K562 (cell line): ENCODE results near the gene FOXN3. TPM values are rescaled to one million over a fixed set of nuclear protein-coding genes. Genes with fewer than 3 reads are reported as not detected.

Experiments used
- ATAC-seq: fragments of 200-7000 bp; cut with Tn5 transposase; 3 replicates; pipeline ENCODE4 v1.9.1; 2020; ENCODE audit warnings: moderate library complexity
- BruUV-seq: library from RNA; stranded (reverse); fragments of 400-500 nt; replicated peaks from 2 replicates; lab custom pipeline; 2021; lab: Mats Ljungman, UMichigan
- CTCF ChIA-PET: fragments of 300-600 bp; formaldehyde crosslinking; extraction: SDS; loops from one replicate; lab custom pipeline; 2021; ENCODE audit warnings: low intra/inter-chr PET ratio; lab: Yijun Ruan, JAX
- POLR2A ChIA-PET: fragments of 300-600, 350-650 bp; sonication (Branson Sonifier 250); formaldehyde crosslinking; extraction: SDS; loops from one replicate; lab custom pipeline; 2021; ENCODE audit warnings: antibody characterized with exemption, inconsistent platforms; lab: Yijun Ruan, JAX
- DNase-seq, 4 experiments: peaks; one replicate each; pipeline versions ENCODE4 v3.0.0 to v3.0.0-alpha.2; 2011 to 2018; ENCODE audit warnings: low spot score in 3 of 4, mixed read lengths in 3 of 4; ENCODE audit errors: extremely low read depth in 1 of 4
- FAIRE-seq: peaks from 2 replicates; lab custom pipeline; 2011; peaks lifted over from hg19 to GRCh38; lab: Jason Lieb, UNC
- H2AFZ ChIP-seq: 2 replicates; pipeline ENCODE4 v1.6.0; 2011; ENCODE audit warnings: low read depth, low read length, control low read depth, inconsistent platforms
- H3K27ac ChIP-seq: fragments of 200-600 bp; 3 replicates; pipeline ENCODE4 v1.8.0; 2011; ENCODE audit warnings: low read depth, mild to moderate bottlenecking, control low read depth, inconsistent platforms, low read length, moderate library complexity, mixed read lengths; ENCODE audit errors: extremely low read depth
- H3K27me3 ChIP-seq, 2 experiments: fragments of 300-600 bp in 1 of 2; 2 replicates in 1 of 2; 3 replicates in 1 of 2; pipeline versions ENCODE4 v1.6.0 to v1.8.0; 2011; ENCODE audit warnings: inconsistent platforms in 2 of 2, low read length in 2 of 2, mild to moderate bottlenecking in 1 of 2, mixed read lengths in 1 of 2, moderate library complexity in 1 of 2; ENCODE audit not compliant: control insufficient read depth in 2 of 2, insufficient read depth in 2 of 2
- H3K36me3 ChIP-seq: fragments of 300-600 bp; 3 replicates; pipeline ENCODE4 v1.8.0; 2011; ENCODE audit warnings: mild to moderate bottlenecking, low read length, inconsistent platforms; ENCODE audit not compliant: control insufficient read depth, insufficient read depth
- H3K4me1 ChIP-seq, 2 experiments: fragments of 200-600 bp in 1 of 2; replicated peaks in 1 of 2; 2 replicates in 1 of 2; 3 replicates in 1 of 2; pipeline versions ENCODE4 v1.5.1 to v1.8.0; 2011; ENCODE audit warnings: inconsistent platforms in 2 of 2, low read length in 2 of 2, mild to moderate bottlenecking in 1 of 2, mixed read lengths in 1 of 2, moderate library complexity in 1 of 2; ENCODE audit not compliant: control insufficient read depth in 2 of 2, insufficient read depth in 2 of 2
- H3K4me2 ChIP-seq: 2 replicates; pipeline ENCODE4 v1.6.1; 2011; ENCODE audit warnings: low read length, control low read depth, inconsistent platforms, mixed read lengths; ENCODE audit not compliant: insufficient read depth
- H3K4me3 ChIP-seq: fragments of 200-600 bp; sonication (generic), shearing (Covaris generic); 2 replicates; pipeline ENCODE4 v1.5.1; 2016; ENCODE audit warnings: control low read depth, inconsistent platforms
- H3K79me2 ChIP-seq: fragments of 200-600 bp; 3 replicates; pipeline ENCODE4 v1.8.0; 2011; ENCODE audit warnings: low read length, inconsistent platforms; ENCODE audit not compliant: control insufficient read depth, insufficient read depth
- H3K9ac ChIP-seq, 2 experiments: 2 replicates each; pipeline versions ENCODE4 v1.6.0 to v1.6.1; 2011; ENCODE audit warnings: low read depth in 2 of 2, low read length in 2 of 2, control low read depth in 1 of 2, inconsistent platforms in 1 of 2, mild to moderate bottlenecking in 1 of 2, mixed read lengths in 1 of 2; ENCODE audit not compliant: insufficient read depth in 1 of 2
- H3K9me1 ChIP-seq: one replicate; pipeline ENCODE4 v1.6.0; 2011; ENCODE audit warnings: inconsistent platforms, mild to moderate bottlenecking, low read length, moderate library complexity; ENCODE audit not compliant: control insufficient read depth, insufficient read depth
- H3K9me3 ChIP-seq: replicated peaks from 2 replicates; pipeline ENCODE4 v1.5.1; 2011; ENCODE audit warnings: low read depth, low read length, inconsistent platforms; ENCODE audit not compliant: control insufficient read depth, insufficient read depth
- H4K20me1 ChIP-seq: replicated peaks from 2 replicates; pipeline ENCODE4 v1.6.1; 2011; ENCODE audit warnings: low read length, inconsistent platforms, mixed read lengths; ENCODE audit not compliant: control insufficient read depth, insufficient read depth
- LARP7 ChIP-seq: fragments of 450-650 bp; IDR thresholded peaks from 2 replicates; pipeline ENCODE4 v1.6.1; 2016
- SAFB ChIP-seq: fragments of 200-400 bp; formaldehyde crosslinking; IDR thresholded peaks from 2 replicates; pipeline ENCODE4 v1.6.1; 2017; ENCODE audit warnings: low read depth, low read length, borderline replicate concordance
- SMAD4 ChIP-seq: fragments of 250-450 bp; sonication (Bioruptor Pico); conservative IDR thresholded peaks from 2 replicates; pipeline ENCODE4 v1.8.0; 2021; ENCODE audit warnings: inconsistent platforms, mild to moderate bottlenecking, moderate library complexity
- STAT5A ChIP-seq: IDR thresholded peaks from 2 replicates; pipeline ENCODE4 v1.6.1; 2012; ENCODE audit warnings: low read length, inconsistent platforms, borderline replicate concordance
- TAF15 ChIP-seq: fragments of 200-400 bp; formaldehyde crosslinking; IDR thresholded peaks from 2 replicates; pipeline ENCODE4 v1.6.1; 2017; ENCODE audit warnings: mild to moderate bottlenecking, low read depth, low read length, moderate library complexity
- ZKSCAN1 ChIP-seq: fragments of 150-350 bp; IDR thresholded peaks from 2 replicates; pipeline ENCODE4 v1.6.1; 2016; ENCODE audit warnings: low read depth, low read length
- ZMIZ1 ChIP-seq, 2 experiments: fragments of 150-350 bp in 1 of 2; IDR thresholded peaks; 2 replicates each; pipeline ENCODE4 v1.6.1; 2012 to 2016; ENCODE audit warnings: low read depth in 2 of 2, low read length in 2 of 2, mild to moderate bottlenecking in 1 of 2, moderate library complexity in 1 of 2
- ZNF224 ChIP-seq: sonication (generic); formaldehyde crosslinking; IDR thresholded peaks from 2 replicates; pipeline ENCODE4 v1.8.0; 2022; ENCODE audit warnings: mild to moderate bottlenecking, missing genetic modification reagents
- ZNF23 ChIP-seq: fragments of 250-450 bp; sonication (Bioruptor Pico); IDR thresholded peaks from 2 replicates; pipeline ENCODE4 v1.4.0; 2020; ENCODE audit warnings: mild to moderate bottlenecking
- WGBS: fragments of 100-300 bp; shearing (Covaris generic); methylation state at CpG from one replicate; pipeline ENCODE4 v1.1.6; 2016; ENCODE audit warnings: low coverage, mixed read lengths; ENCODE audit not compliant: insufficient coverage; ENCODE audit errors: missing lambda C conversion rate; 5-methylcytosine and 5-hydroxymethylcytosine counted together
- in situ Hi-C: fragments of 300-500 bp; cut with MboI; formaldehyde crosslinking; loops from 4 replicates; pipeline ENCODE4 v1.15.0; 2018; ENCODE audit warnings: inconsistent platforms, mixed read lengths
- intact Hi-C: fragments of 100-400 bp; cut with micrococcal nuclease; formaldehyde crosslinking; loops from 2 replicates; pipeline ENCODE4 v1.14.2; 2022
- polyA plus RNA-seq, 8 experiments: library from polyadenylated mRNA; depleted of rRNA in 4 of 8; stranded (reverse) in 5 of 8; unstranded in 3 of 8; fragments of >200 nt; fragmentation: Nextera tagmentation in 2 of 8; fragmentation: Illumina TruSeq in 1 of 8; extraction: Ambion mirVana in 2 of 8; extraction: Trizol in 1 of 8; gene quantifications; 2 replicates each; pipeline versions ENCODE4 v1.2.1 to v1.2.3, GENCODE V29; 2011 to 2014; ENCODE audit warnings: inconsistent platforms in 1 of 8, missing spikeins in 1 of 8
- total RNA-seq, 7 experiments: library from RNA; depleted of rRNA in 6 of 7; stranded (reverse); fragments of >200 nt in 6 of 7; fragmentation: Illumina TruSeq in 2 of 7; extraction: Trizol in 2 of 7; gene quantifications; 2 replicates each; pipeline versions ENCODE4 v1.2.1 to v1.2.3, GENCODE V29; 2011 to 2021; ENCODE audit warnings: low replicate concordance in 1 of 7
- TF ChIP-seq, protein P1 (sequence below): fragments of 250-450 bp; sonication (Bioruptor Pico); IDR thresholded peaks from 2 replicates; pipeline ENCODE4 v1.8.0; 2021; ENCODE audit warnings: moderate library complexity, mild to moderate bottlenecking, inconsistent platforms

FOXN3 gene
- total and polyA plus RNA-seq, 9 of the 15 experiments (the other 6 are each of a cell fraction or from before 2014, with no cell fraction given), result 0.07 to 1.3 (median 0.40) TPM

GRCh38 chr14:89284333-89285058, 132.5 kb downstream of the FOXN3 start:
- Histone ChIP-seq H2AFZ (no peak overlapping the region), H3K27me3 (peaks cover 3 to 16% of the 10 kb centered on the region in 2 experiments; a peak in 3 of 5 replicates), H3K9me3 (no peaks in the 10 kb centered on the region), H3K9me1 (no peaks in the 10 kb centered on the region), H3K36me3 (no peaks in the 10 kb centered on the region), H3K9ac (no peak overlapping the region), H3K27ac (no peak overlapping the region), H4K20me1 (no peaks in the 10 kb centered on the region), H3K4me2 (no peak overlapping the region), H3K4me1 (no peaks in the 10 kb centered on the region), H3K4me3 (no peak overlapping the region), H3K79me2 (no peaks in the 10 kb centered on the region)
- FAIRE-seq, result no peak
- in situ Hi-C loops, result no loop called here
- WGBS, result 8% methylated on average over 9 of the region's 13 CpGs
- no peak for ATAC-seq
- POLR2A ChIA-PET, result interaction anchor here (0.7 kb wide), 1 partner anchor 9 kb away, joined by 3 read pairs; no protein-coding TSS in a partner anchor
- TF ChIP-seq, protein P1, sequence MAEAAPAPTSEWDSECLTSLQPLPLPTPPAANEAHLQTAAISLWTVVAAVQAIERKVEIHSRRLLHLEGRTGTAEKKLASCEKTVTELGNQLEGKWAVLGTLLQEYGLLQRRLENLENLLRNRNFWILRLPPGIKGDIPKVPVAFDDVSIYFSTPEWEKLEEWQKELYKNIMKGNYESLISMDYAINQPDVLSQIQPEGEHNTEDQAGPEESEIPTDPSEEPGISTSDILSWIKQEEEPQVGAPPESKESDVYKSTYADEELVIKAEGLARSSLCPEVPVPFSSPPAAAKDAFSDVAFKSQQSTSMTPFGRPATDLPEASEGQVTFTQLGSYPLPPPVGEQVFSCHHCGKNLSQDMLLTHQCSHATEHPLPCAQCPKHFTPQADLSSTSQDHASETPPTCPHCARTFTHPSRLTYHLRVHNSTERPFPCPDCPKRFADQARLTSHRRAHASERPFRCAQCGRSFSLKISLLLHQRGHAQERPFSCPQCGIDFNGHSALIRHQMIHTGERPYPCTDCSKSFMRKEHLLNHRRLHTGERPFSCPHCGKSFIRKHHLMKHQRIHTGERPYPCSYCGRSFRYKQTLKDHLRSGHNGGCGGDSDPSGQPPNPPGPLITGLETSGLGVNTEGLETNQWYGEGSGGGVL (CRISPR knock-in tag), result no peak
- TF ChIP-seq ZNF224 (CRISPR knock-in tag), result no peak
- no peak for TF ChIP-seq SAFB
- no peak for TF ChIP-seq LARP7
- TF ChIP-seq ZMIZ1 (IDR thresholded peaks at IDR 0.05; ENCODE audit: low read depth in 2 of 2, low read length in 2 of 2), result no peak
- TF ChIP-seq STAT5A, result no peak
- TF ChIP-seq ZKSCAN1, result no peak
- TF ChIP-seq SMAD4 (CRISPR knock-in tag), result no peak
- no peak for TF ChIP-seq ZNF23 (CRISPR knock-in tag)
- no peak for TF ChIP-seq TAF15
- intact Hi-C loops, result no loop called here
- no peak for DNase-seq
- CTCF ChIA-PET, result no interaction called here
- no TSS peak for BruUV-seq
